ENCODE data around the gene MAN2B2. TPM values are rescaled to one million over a fixed set of nuclear protein-coding genes. Genes with fewer than 3 reads are reported as not detected.

MAN2B2 gene
- total and polyA plus RNA-seq, 9 of the 15 experiments (the other 6 are each of a cell fraction or from before 2014, with no cell fraction given) = 0.21 to 8.8 (median 3.7) TPM

GRCh38 chr4:6641164-6641970, 66.4 kb downstream of the MAN2B2 start (continued):
- TF ChIP-seq NKRF (IDR thresholded peaks at IDR 0.05; ENCODE audit: borderline replicate concordance) (peak; percentile 29; the same call in 1 of the 2 replicates), ZNF347 (CRISPR knock-in tag; IDR thresholded peaks at IDR 0.05; ENCODE audit: low read depth) (no peak), TOE1 (IDR thresholded peaks at IDR 0.05; ENCODE audit: borderline replicate concordance) (0 out of 2 replicates have a peak, but pooled peaks have one; percentile 14), TOE1 (CRISPR knock-in tag; IDR thresholded peaks at IDR 0.05; ENCODE audit: borderline replicate concordance, low read depth) (no peak; the same call in 1 of the 2 replicates), ATF3 (IDR thresholded peaks at IDR 0.05) (peak; percentile 62), ATF3 (CRISPR knock-in tag; conservative IDR thresholded peaks at IDR 0.05) (0 out of 2 replicates have a peak, but pooled peaks have one; percentile 40), ZNF354B (CRISPR knock-in tag; IDR thresholded peaks at IDR 0.05) (no peak), GTF2E2 (tag; IDR thresholded peaks at IDR 0.05) (no peak), MEIS2 (IDR thresholded peaks at IDR 0.05; ENCODE audit: partially characterized antibody) (peak; percentile 93), REST (IDR thresholded peaks at IDR 0.05; ENCODE audit: borderline replicate concordance) (no peak), REST (CRISPR knock-in tag; IDR thresholded peaks at IDR 0.05; ENCODE audit: low read depth) (no peak), CREM (IDR thresholded peaks at IDR 0.05; ENCODE audit: low read depth) (peak; percentile 71), TAF7 (tag; IDR thresholded peaks at IDR 0.05) (no peak), ZFX (CRISPR knock-in tag; IDR thresholded peaks at IDR 0.05) (peak; percentile 4), ARHGAP35 (IDR thresholded peaks at IDR 0.05; ENCODE audit: partially characterized antibody) (no peak), ZNF232 (CRISPR knock-in tag; IDR thresholded peaks at IDR 0.05) (0 out of 2 replicates have a peak, but pooled peaks have one; percentile 32), SP1 (CRISPR knock-in tag; IDR thresholded peaks at IDR 0.05) (no peak)

All from K562 (cell line).